Ascending aorta (tissue), 2 donors: Measurements from ENCODE around the gene TRIM17. TPM values are rescaled to one million over a fixed set of nuclear protein-coding genes. Genes with fewer than 3 reads are reported as not detected.
A peak's percentile ranks its signal among the peaks of the same experiment; 100 is the strongest.

Experiments used
- DNase-seq, 2 donors: peaks; one replicate each; pipeline ENCODE4 v3.0.0-alpha.2; 2019; ENCODE audit warnings: low spot score in 2 of 2
- H3K27ac ChIP-seq, 2 donors: fragments of 200-600 bp; sonication (generic); one replicate each; pipeline ENCODE4 v1.5.1; 2016 to 2017; ENCODE audit warnings: mild to moderate bottlenecking in 1 of 2
- H3K27me3 ChIP-seq: fragments of 200-600 bp; sonication (generic); one replicate; pipeline ENCODE4 v1.5.1; 2017
- H3K36me3 ChIP-seq, 2 donors: fragments of 200-600 bp; sonication (generic); one replicate each; pipeline ENCODE4 v1.5.1; 2016
- H3K4me1 ChIP-seq, 2 donors: fragments of 200-600 bp; sonication (generic); one replicate each; pipeline ENCODE4 v1.5.1; 2016 to 2017; ENCODE audit warnings: mild to moderate bottlenecking in 1 of 2
- H3K4me3 ChIP-seq, 2 donors: fragments of 200-600 bp; sonication (generic); one replicate each; pipeline ENCODE4 v1.5.1; 2016 to 2017; ENCODE audit warnings: mild to moderate bottlenecking in 1 of 2
- H3K9me3 ChIP-seq, 2 donors: fragments of 200-600 bp; sonication (generic); one replicate each; pipeline ENCODE4 v1.5.1; 2016
- intact Hi-C: fragments of 100-400 bp; cut with DNase I; formaldehyde crosslinking; loops from one replicate; pipeline ENCODE4 v1.15.1; 2023
- total RNA-seq: library from RNA; depleted of rRNA; stranded (reverse); fragments of >200 nt; gene quantifications from one replicate; pipeline ENCODE4 v1.1.0, GENCODE V29; 2016
- TF ChIP-seq, protein P1 (sequence below), 3 experiments: fragments of 200-600 bp in 2 of 3; fragments of 450-650 bp in 1 of 3; sonication (generic) in 2 of 3; IDR thresholded peaks; one replicate each; pipeline ENCODE4 v1.5.1; 2016 to 2019; ENCODE audit warnings: antibody characterized with exemption in 3 of 3, mild to moderate bottlenecking in 1 of 3, moderate library complexity in 1 of 3

Gene TRIM17, protein sequence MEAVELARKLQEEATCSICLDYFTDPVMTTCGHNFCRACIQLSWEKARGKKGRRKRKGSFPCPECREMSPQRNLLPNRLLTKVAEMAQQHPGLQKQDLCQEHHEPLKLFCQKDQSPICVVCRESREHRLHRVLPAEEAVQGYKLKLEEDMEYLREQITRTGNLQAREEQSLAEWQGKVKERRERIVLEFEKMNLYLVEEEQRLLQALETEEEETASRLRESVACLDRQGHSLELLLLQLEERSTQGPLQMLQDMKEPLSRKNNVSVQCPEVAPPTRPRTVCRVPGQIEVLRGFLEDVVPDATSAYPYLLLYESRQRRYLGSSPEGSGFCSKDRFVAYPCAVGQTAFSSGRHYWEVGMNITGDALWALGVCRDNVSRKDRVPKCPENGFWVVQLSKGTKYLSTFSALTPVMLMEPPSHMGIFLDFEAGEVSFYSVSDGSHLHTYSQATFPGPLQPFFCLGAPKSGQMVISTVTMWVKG
- total RNA-seq: not detected

DNA sequence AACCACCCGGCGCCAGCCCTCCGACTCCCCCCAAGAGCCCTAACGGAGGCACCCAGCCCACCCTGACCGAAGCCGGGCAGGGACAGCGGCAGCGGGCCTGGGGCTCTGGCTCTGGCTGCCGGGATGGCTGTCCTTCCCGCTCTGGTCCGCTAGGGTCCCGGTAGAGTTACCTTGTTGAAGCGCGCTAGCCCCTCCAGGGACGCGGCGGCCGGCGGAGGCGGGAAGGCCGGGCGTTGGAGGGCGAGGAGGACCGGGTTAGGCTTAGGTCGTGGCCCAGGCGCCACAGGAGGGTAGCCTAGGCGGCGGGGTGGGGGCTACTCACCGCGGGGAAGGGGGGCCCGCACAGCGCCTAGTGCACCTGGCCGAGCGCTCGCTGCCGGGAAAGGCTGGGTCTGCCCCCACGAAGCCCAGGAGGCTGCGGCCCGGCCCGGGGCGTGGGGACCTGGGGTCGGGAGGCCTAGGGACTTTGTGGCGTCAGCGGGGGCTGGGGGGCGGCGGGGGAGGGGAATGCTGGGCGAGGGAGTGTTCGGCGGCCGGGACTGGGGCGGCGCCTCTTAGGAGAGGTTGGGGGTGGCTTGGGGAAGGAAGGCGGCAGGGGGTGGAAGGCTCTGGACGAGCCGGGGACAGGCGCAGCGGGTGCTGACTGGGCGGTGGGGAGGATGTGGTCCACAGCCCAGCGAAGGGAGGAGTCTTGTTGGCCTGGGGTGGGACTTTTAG lies at the start of gene TRIM17:
TRIM17 (minus strand) TSS at position 645 of the 717 bp plus-strand sequence. CDS start 1,789 bp downstream, outside the sequence.
- H3K9me3 ChIP-seq: no peaks in the 10 kb centered on the region
- TF ChIP-seq, protein P1, sequence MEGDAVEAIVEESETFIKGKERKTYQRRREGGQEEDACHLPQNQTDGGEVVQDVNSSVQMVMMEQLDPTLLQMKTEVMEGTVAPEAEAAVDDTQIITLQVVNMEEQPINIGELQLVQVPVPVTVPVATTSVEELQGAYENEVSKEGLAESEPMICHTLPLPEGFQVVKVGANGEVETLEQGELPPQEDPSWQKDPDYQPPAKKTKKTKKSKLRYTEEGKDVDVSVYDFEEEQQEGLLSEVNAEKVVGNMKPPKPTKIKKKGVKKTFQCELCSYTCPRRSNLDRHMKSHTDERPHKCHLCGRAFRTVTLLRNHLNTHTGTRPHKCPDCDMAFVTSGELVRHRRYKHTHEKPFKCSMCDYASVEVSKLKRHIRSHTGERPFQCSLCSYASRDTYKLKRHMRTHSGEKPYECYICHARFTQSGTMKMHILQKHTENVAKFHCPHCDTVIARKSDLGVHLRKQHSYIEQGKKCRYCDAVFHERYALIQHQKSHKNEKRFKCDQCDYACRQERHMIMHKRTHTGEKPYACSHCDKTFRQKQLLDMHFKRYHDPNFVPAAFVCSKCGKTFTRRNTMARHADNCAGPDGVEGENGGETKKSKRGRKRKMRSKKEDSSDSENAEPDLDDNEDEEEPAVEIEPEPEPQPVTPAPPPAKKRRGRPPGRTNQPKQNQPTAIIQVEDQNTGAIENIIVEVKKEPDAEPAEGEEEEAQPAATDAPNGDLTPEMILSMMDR (IDR thresholded peaks at IDR 0.05): peak in 1 of 3 experiments; percentile 12
- H3K4me3 ChIP-seq: peak within 1 kb of the TSS; percentile 44 to 59
- DNase-seq: no peak
- peaks cover 6 to 10% of the 10 kb centered on the region in 2 donors for H3K4me1 ChIP-seq
- intact Hi-C loops: no loop called here
- H3K36me3 ChIP-seq: no peaks in the 10 kb centered on the region
- H3K27me3 ChIP-seq: peaks cover 19% of the 10 kb centered on the region
- no peak within 1 kb of the TSS for H3K27ac ChIP-seq

DNA sequence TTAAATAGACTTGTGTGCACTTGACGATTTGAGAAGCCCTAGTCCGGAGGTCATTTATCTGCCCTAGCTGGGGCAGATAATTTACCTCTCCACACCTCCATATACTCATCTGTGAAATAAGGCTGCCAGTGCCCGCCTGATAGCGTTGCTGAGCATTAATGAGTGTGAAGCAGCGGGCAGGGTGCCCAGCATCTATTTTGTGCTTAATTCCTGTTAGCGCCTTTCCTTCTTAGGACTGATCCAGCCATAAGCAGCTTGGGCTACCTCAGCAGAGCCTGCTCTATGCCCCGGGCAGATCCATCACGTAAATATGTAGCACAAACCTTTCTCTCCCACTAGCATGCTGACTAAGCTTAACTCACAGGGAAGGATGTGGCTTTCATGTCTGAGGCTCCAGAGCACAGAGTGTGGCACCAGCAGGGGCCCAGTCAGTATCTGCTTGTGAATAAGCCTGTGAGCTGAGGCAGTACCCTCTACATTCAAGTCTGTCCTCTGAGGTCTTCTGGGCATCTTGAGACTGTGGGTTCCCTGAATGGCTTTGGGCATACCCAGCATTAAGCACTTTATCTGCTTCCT lies 49.0 kb upstream of the TRIM17 start:
- H3K27me3 ChIP-seq: no peaks in the 10 kb centered on the region
- H3K4me3 ChIP-seq: no peak overlapping the region
- no peaks in the 10 kb centered on the region for H3K36me3 ChIP-seq
- no peaks in the 10 kb centered on the region for H3K4me1 ChIP-seq
- intact Hi-C loops: no loop called here
- H3K9me3 ChIP-seq: no peaks in the 10 kb centered on the region
- TF ChIP-seq, protein P1 (IDR thresholded peaks at IDR 0.05): no peak
- H3K27ac ChIP-seq: no peak overlapping the region
- DNase-seq: no peak

DNA sequence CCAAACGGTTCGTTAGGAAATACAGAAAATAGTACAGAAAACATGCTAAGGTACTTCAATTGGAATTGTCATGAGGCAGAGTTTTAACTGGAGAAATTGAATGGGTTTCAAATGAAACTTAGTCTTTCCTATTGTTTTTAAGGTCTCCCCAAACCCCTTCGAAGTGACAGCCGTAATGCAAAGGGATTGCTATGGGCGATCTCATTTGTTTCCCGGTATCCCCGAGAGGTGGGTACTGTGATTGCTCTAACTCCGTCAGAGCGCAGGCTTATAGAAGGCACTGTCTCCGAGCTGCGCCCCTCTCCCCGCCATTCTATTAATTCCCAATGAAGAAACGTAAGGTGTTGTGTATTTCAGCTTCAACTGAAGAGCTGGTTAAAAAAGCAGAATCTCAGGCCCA lies 48.5 kb upstream of the TRIM17 start:
- peak overlapping the region in 1 of 2 donors; percentile 52 for H3K4me3 ChIP-seq
- H3K27ac ChIP-seq: no peak overlapping the region
- intact Hi-C loops: no loop called here
- H3K27me3 ChIP-seq: no peaks in the 10 kb centered on the region
- no peaks in the 10 kb centered on the region for H3K9me3 ChIP-seq
- H3K4me1 ChIP-seq: no peaks in the 10 kb centered on the region
- H3K36me3 ChIP-seq: no peaks in the 10 kb centered on the region
- no peak for DNase-seq
- TF ChIP-seq, protein P1 (IDR thresholded peaks at IDR 0.05): no peak

DNA sequence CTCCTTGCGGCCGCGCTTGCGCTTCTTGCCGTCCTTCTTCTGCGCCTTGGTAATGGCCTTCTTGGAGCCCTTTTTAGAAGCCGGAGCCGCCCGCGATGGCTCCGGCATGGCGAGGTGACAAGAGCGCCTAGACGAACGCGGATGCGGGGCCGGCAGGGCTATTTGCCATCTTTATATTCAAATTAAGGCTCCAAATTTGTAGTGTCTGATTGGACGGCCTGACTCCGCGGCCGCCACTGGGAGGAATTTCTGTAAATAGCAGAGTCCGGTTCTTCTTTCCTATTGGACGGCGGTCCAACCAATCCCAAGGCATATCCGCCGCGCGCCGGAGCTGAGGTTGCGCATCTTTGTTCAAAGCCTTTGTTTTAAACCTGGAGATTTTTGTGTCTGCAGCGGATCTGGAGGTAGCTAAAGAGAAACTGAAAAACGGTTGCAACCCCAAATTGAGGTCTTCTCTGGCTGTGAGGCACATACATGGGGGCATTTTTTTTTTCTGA lies 47.9 kb upstream of the TRIM17 start:
- H3K27me3 ChIP-seq: peaks cover 1% of the 10 kb centered on the region
- DNase-seq: peak in 1 of 2 donors; percentile 80

More for the DNA sequence above, 47.9 kb upstream of the TRIM17 start:
- TF ChIP-seq, protein P1 (IDR thresholded peaks at IDR 0.05): no peak
- Histone ChIP-seq H3K36me3 (no peaks in the 10 kb centered on the region), H3K9me3 (no peaks in the 10 kb centered on the region), H3K4me3 (peak overlapping the region; percentile 21 to 52), H3K27ac (no peak overlapping the region), H3K4me1 (no peaks in the 10 kb centered on the region)
- intact Hi-C loops: loop anchor here (5.0 kb wide), 1 partner anchor 57 kb away; the partner anchor contains the start of gene TRIM11
